ES-I3 (cell line): ENCODE measurements around the gene EPC1.
"Not testable (repeated sequence)": the region's sequence is repeated elsewhere in the genome, so short reads cannot be mapped to it uniquely, and the experiment has no call there.

ENCODE experiments used
- H3K36me3 ChIP-seq: 2 replicates; pipeline ENCODE4 v1.6.1; 2013; ENCODE audit warnings: mild to moderate bottlenecking, low read length, control low read depth, moderate library complexity; ENCODE audit not compliant: insufficient read depth
- H3K4me1 ChIP-seq: 2 replicates; pipeline ENCODE4 v1.6.1; 2013; ENCODE audit warnings: mild to moderate bottlenecking, control low read depth, low read length; ENCODE audit not compliant: insufficient read depth
- H3K9ac ChIP-seq: 2 replicates; pipeline ENCODE4 v1.6.1; 2013; ENCODE audit warnings: low read depth, mild to moderate bottlenecking, low read length, moderate library complexity
- H3K9me3 ChIP-seq: 2 replicates; pipeline ENCODE4 v1.6.1; 2013; ENCODE audit warnings: mild to moderate bottlenecking, low read length, moderate library complexity; ENCODE audit not compliant: control insufficient read depth, insufficient read depth

Gene EPC1

GRCh38 chr10:32265756-32266155 lies 81.2 kb downstream of the EPC1 start:
- no peaks in the 10 kb centered on the region for H3K9me3 ChIP-seq
- 0 out of 2 replicates have a peak, but pooled peaks cover 3% of the 10 kb centered on the region for H3K36me3 ChIP-seq
- H3K9ac ChIP-seq, result no peak overlapping the region
- peaks cover 8% of the 10 kb centered on the region for H3K4me1 ChIP-seq

- Histone ChIP-seq H3K36me3 (no peaks in the 10 kb centered on the region), H3K4me1 (peaks cover 8% of the 10 kb centered on the region), H3K9ac (no peak overlapping the region), H3K9me3 (no peaks in the 10 kb centered on the region)
These were observed 83.7 kb downstream of the EPC1 start for GRCh38 chr10:32263300-32263699.

GRCh38 chr10:32259551-32259950 lies 87.4 kb downstream of the EPC1 start:
- H3K36me3 ChIP-seq, result no peaks in the 10 kb centered on the region
- no peak overlapping the region for H3K9ac ChIP-seq
- H3K4me1 ChIP-seq, result no peaks in the 10 kb centered on the region
- no peaks in the 10 kb centered on the region for H3K9me3 ChIP-seq

GRCh38 chr10:32256613-32257437 lies 90.1 kb downstream of the EPC1 start:
- H3K9ac ChIP-seq, result no peak overlapping the region
- peaks cover 9% of the 10 kb centered on the region; the same call in 1 of the 2 replicates for H3K4me1 ChIP-seq
- no peaks in the 10 kb centered on the region for H3K9me3 ChIP-seq
- H3K36me3 ChIP-seq, result no peaks in the 10 kb centered on the region

- no peak overlapping the region for H3K9ac ChIP-seq
- H3K9me3 ChIP-seq, result no peaks in the 10 kb centered on the region
These were observed 93.1 kb downstream of the EPC1 start for GRCh38 chr10:32253821-32254220.

GRCh38 chr10:32253276-32253675 lies 93.7 kb downstream of the EPC1 start:
- H3K36me3 ChIP-seq, result no peaks in the 10 kb centered on the region
- no peaks in the 10 kb centered on the region for H3K9me3 ChIP-seq
- no peak overlapping the region for H3K9ac ChIP-seq
- peaks cover 9% of the 10 kb centered on the region; the same call in 1 of the 2 replicates for H3K4me1 ChIP-seq

More at GRCh38 chr10:32253821-32254220, 93.1 kb downstream of the EPC1 start:
- no peaks in the 10 kb centered on the region for H3K36me3 ChIP-seq
- peaks cover 9% of the 10 kb centered on the region; the same call in 1 of the 2 replicates for H3K4me1 ChIP-seq

- not testable (repeated sequence) for H3K36me3 ChIP-seq, H3K9ac ChIP-seq, H3K9me3 ChIP-seq, H3K4me1 ChIP-seq
These were observed 96.5 kb downstream of the EPC1 start for GRCh38 chr10:32250489-32250888.

- H3K4me1 ChIP-seq, result no peaks in the 10 kb centered on the region
- H3K9me3 ChIP-seq, result no peaks in the 10 kb centered on the region
These were observed 100.3 kb downstream of the EPC1 start for GRCh38 chr10:32246685-32247084.

GRCh38 chr10:32245760-32246159 lies 101.2 kb downstream of the EPC1 start:
- Histone ChIP-seq H3K36me3 (no peaks in the 10 kb centered on the region), H3K9me3 (no peaks in the 10 kb centered on the region), H3K4me1 (no peaks in the 10 kb centered on the region), H3K9ac (no peak overlapping the region)

More at GRCh38 chr10:32246685-32247084, 100.3 kb downstream of the EPC1 start:
- H3K9ac ChIP-seq, result no peak overlapping the region
- H3K36me3 ChIP-seq, result no peaks in the 10 kb centered on the region

GRCh38 chr10:32244421-32245207 lies 102.3 kb downstream of the EPC1 start:
- H3K9me3 ChIP-seq, result no peaks in the 10 kb centered on the region
- H3K9ac ChIP-seq, result no peak overlapping the region
- H3K4me1 ChIP-seq, result no peaks in the 10 kb centered on the region
- H3K36me3 ChIP-seq, result no peaks in the 10 kb centered on the region

- H3K9ac ChIP-seq, result no peak overlapping the region
- no peaks in the 10 kb centered on the region for H3K36me3 ChIP-seq
- no peaks in the 10 kb centered on the region for H3K9me3 ChIP-seq
- no peaks in the 10 kb centered on the region for H3K4me1 ChIP-seq
These were observed 102.9 kb downstream of the EPC1 start for GRCh38 chr10:32244011-32244410.

GRCh38 chr10:32241946-32242345 lies 105.0 kb downstream of the EPC1 start:
- no peaks in the 10 kb centered on the region for H3K36me3 ChIP-seq
- H3K4me1 ChIP-seq, result no peaks in the 10 kb centered on the region
- no peak overlapping the region for H3K9ac ChIP-seq

GRCh38 chr10:32240471-32240870 lies 106.5 kb downstream of the EPC1 start:
- H3K9ac ChIP-seq, result no peak overlapping the region
- no peaks in the 10 kb centered on the region for H3K36me3 ChIP-seq
- no peaks in the 10 kb centered on the region for H3K4me1 ChIP-seq
- H3K9me3 ChIP-seq, result no peaks in the 10 kb centered on the region

More at GRCh38 chr10:32241946-32242345, 105.0 kb downstream of the EPC1 start:
- no peaks in the 10 kb centered on the region for H3K9me3 ChIP-seq

GRCh38 chr10:32239769-32240168 lies 107.2 kb downstream of the EPC1 start:
- no peaks in the 10 kb centered on the region for H3K9me3 ChIP-seq

More at GRCh38 chr10:32239769-32240168, 107.2 kb downstream of the EPC1 start:
- no peaks in the 10 kb centered on the region for H3K4me1 ChIP-seq
- no peak overlapping the region for H3K9ac ChIP-seq
- H3K36me3 ChIP-seq, result no peaks in the 10 kb centered on the region
